ENCODE measurements around the gene PDE6D. TPM values are rescaled to one million over a fixed set of nuclear protein-coding genes. Genes with fewer than 3 reads are reported as not detected.

The PDE6D gene
- total and polyA plus RNA-seq, 2 donors (not counting 1 experiment from before 2014, with no cell fraction given) = 31.9 to 36.5 TPM

DNA sequence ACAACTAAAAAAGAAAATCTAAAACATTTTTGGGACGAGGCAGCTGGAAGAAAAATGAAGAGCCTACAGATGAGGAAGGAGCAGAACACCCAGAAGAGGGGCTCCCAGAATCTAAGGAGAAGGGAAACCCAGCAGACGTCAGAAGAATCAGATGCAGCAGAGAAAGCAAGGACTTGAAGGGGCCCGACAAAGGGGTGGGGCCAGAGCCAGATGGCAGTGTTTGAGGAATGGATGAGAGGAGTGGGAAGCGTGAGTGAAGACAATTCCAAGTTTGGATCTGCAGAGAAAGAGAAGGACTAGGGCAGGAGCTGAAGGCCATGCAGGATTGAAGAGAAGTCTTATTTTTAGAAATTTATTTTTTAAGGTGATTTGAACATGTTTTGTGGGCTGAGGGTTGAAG is 53.5 kb downstream of the PDE6D start:
- Histone ChIP-seq H3K79me2 (ENCODE audit: control insufficient read depth, insufficient read depth, low read length) (no peaks in the 10 kb centered on the region), H3K9me3 (ENCODE audit: control extremely low read depth in 1 of 3, control insufficient read depth in 2 of 3, insufficient read depth in 1 of 3, low read length in 2 of 3) (no peaks in the 10 kb centered on the region), H3K27ac (ENCODE audit: low read length in 2 of 2) (no peak overlapping the region), H3K9ac (ENCODE audit: low read length) (no peak overlapping the region), H3K36me3 (replicated peaks in 1 of 2; ENCODE audit: control extremely low read depth in 1 of 2, control insufficient read depth in 1 of 2, extremely low read depth in 1 of 2, insufficient read depth in 2 of 2, low read length in 1 of 2) (peaks cover 0 to 4% of the 10 kb centered on the region in 2 experiments), H4K20me1 (ENCODE audit: control insufficient read depth, insufficient read depth, low read length, poor library complexity, severe bottlenecking) (no peaks in the 10 kb centered on the region), H3K27me3 (replicated peaks in 1 of 4; ENCODE audit: control extremely low read depth in 1 of 4, control insufficient read depth in 3 of 4, insufficient read depth in 4 of 4, low read length in 3 of 4) (no peaks in the 10 kb centered on the region), H2AFZ (ENCODE audit: insufficient read depth, low read depth, low read length, poor library complexity, severe bottlenecking) (no peak overlapping the region), H3K4me3 (ENCODE audit: control extremely low read depth in 1 of 5, extremely low read depth in 1 of 5, insufficient read depth in 1 of 5, low read depth in 2 of 5, low read length in 4 of 5) (no peak overlapping the region), H3K4me1 (ENCODE audit: control insufficient read depth in 2 of 2, insufficient read depth in 2 of 2, low read length in 2 of 2) (no peaks in the 10 kb centered on the region), H3K4me2 (replicated peaks; ENCODE audit: low read depth, low read length, poor library complexity, severe bottlenecking) (no peak overlapping the region)
- H3K4me3 Mint-ChIP-seq = no peak overlapping the region
- H3K27me3 Mint-ChIP-seq = no peaks in the 10 kb centered on the region
- ChIA-PET POLR2A (no interaction called here), CTCF (no interaction called here)
- H3K27ac Mint-ChIP-seq = no peak overlapping the region
- 93% methylated on average over 4 of the region's 4 CpGs for WGBS (ENCODE audit: insufficient coverage)
- no peak for TF ChIP-seq EZH2 (IDR thresholded peaks at IDR 0.05; ENCODE audit: borderline replicate concordance, insufficient read depth, low read depth, low read length, poor library complexity, severe bottlenecking)
- TF ChIP-seq, protein P1, sequence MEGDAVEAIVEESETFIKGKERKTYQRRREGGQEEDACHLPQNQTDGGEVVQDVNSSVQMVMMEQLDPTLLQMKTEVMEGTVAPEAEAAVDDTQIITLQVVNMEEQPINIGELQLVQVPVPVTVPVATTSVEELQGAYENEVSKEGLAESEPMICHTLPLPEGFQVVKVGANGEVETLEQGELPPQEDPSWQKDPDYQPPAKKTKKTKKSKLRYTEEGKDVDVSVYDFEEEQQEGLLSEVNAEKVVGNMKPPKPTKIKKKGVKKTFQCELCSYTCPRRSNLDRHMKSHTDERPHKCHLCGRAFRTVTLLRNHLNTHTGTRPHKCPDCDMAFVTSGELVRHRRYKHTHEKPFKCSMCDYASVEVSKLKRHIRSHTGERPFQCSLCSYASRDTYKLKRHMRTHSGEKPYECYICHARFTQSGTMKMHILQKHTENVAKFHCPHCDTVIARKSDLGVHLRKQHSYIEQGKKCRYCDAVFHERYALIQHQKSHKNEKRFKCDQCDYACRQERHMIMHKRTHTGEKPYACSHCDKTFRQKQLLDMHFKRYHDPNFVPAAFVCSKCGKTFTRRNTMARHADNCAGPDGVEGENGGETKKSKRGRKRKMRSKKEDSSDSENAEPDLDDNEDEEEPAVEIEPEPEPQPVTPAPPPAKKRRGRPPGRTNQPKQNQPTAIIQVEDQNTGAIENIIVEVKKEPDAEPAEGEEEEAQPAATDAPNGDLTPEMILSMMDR (IDR thresholded peaks at IDR 0.05) = no peak
- no peaks in the 10 kb centered on the region for H3K9me3 Mint-ChIP-seq (ENCODE audit: insufficient read depth)
- intact Hi-C loops (cut with micrococcal nuclease) = no loop called here
- no peak for DNase-seq
- ATAC-seq (ENCODE audit: low read depth) = no peak
- no peaks in the 10 kb centered on the region for H3K4me1 Mint-ChIP-seq

DNA sequence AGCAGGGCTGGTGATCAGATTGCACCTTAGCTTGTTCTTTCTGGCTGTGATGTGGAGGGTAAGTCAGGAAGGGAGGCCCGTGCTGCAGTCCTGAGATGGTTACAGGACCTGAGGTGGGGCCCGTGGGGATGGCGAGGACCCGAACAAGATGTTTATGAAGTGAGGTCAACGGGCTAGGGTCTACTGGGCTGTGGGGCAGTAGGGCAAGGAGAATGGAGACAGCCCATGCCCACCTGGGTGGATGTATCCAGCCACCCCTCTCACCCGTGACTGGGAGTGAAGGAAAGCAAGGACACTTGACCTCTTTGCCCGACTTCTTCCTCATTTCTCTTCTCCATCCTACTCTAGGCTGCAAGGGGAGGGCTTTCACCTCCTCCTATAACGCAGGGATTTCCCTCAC is 54.8 kb downstream of the PDE6D start:
- Mint-ChIP-seq H3K9me3 (ENCODE audit: insufficient read depth) (no peaks in the 10 kb centered on the region), H3K27ac (no peak overlapping the region), H3K4me1 (peaks cover 4% of the 10 kb centered on the region), H3K4me3 (no peak overlapping the region), H3K27me3 (no peaks in the 10 kb centered on the region)
- H3K27ac ChIP-seq (ENCODE audit: low read length in 2 of 2) = no peak overlapping the region
- no peak overlapping the region for H3K4me3 ChIP-seq (ENCODE audit: control extremely low read depth in 1 of 5, extremely low read depth in 1 of 5, insufficient read depth in 1 of 5, low read depth in 2 of 5, low read length in 4 of 5)
- ChIA-PET POLR2A (no interaction called here), CTCF (interaction anchor here (0.6 to 3.4 kb wide), 3 partner anchors 9 to 16 kb away, joined by 3 to 19 read pairs (median 3); no protein-coding TSS in a partner anchor)
- no peaks in the 10 kb centered on the region for H4K20me1 ChIP-seq (ENCODE audit: control insufficient read depth, insufficient read depth, low read length, poor library complexity, severe bottlenecking)
- H3K4me2 ChIP-seq (replicated peaks; ENCODE audit: low read depth, low read length, poor library complexity, severe bottlenecking) = no peak overlapping the region
- 93% methylated on average over 3 of the region's 8 CpGs for whole genome bisulfite sequencing (ENCODE audit: insufficient coverage)
- H3K36me3 ChIP-seq (replicated peaks in 1 of 2; ENCODE audit: control extremely low read depth in 1 of 2, control insufficient read depth in 1 of 2, extremely low read depth in 1 of 2, insufficient read depth in 2 of 2, low read length in 1 of 2) = peaks cover 0 to 2% of the 10 kb centered on the region in 2 experiments
- intact Hi-C loops (cut with micrococcal nuclease) = no loop called here
- H3K27me3 ChIP-seq (replicated peaks in 1 of 4; ENCODE audit: control extremely low read depth in 1 of 4, control insufficient read depth in 3 of 4, insufficient read depth in 4 of 4, low read length in 3 of 4) = no peaks in the 10 kb centered on the region
- H3K79me2 ChIP-seq (ENCODE audit: control insufficient read depth, insufficient read depth, low read length) = no peaks in the 10 kb centered on the region
- no peak for ATAC-seq (ENCODE audit: low read depth)
- TF ChIP-seq, protein P1 (IDR thresholded peaks at IDR 0.05) = no peak
- no peak for TF ChIP-seq EZH2 (IDR thresholded peaks at IDR 0.05; ENCODE audit: borderline replicate concordance, insufficient read depth, low read depth, low read length, poor library complexity, severe bottlenecking)
- H2AFZ ChIP-seq (ENCODE audit: insufficient read depth, low read depth, low read length, poor library complexity, severe bottlenecking) = no peak overlapping the region
- no peak overlapping the region for H3K9ac ChIP-seq (ENCODE audit: low read length)
- H3K4me1 ChIP-seq (ENCODE audit: control insufficient read depth in 2 of 2, insufficient read depth in 2 of 2, low read length in 2 of 2) = peaks cover under 1 to 4% of the 10 kb centered on the region in 2 donors
- peaks cover 0 to under 1% (median 0%) of the 10 kb centered on the region in 3 donors for H3K9me3 ChIP-seq (ENCODE audit: control extremely low read depth in 1 of 3, control insufficient read depth in 2 of 3, insufficient read depth in 1 of 3, low read length in 2 of 3)
- DNase-seq = no peak
